Inferior parietal cortex (tissue), 1 donor: ENCODE measurements around the gene RALGPS1.
"Not testable (repeated sequence)": the region's sequence is repeated elsewhere in the genome, so short reads cannot be mapped to it uniquely, and the experiment has no call there.

Source experiments
- DNase-seq: peaks from one replicate; pipeline ENCODE4 v3.0.0-alpha.2; 2016; ENCODE audit errors: extremely low spot score

Gene RALGPS1

GRCh38 chr9:127155314-127155960 lies 240.9 kb downstream of the RALGPS1 start:
- no peak for DNase-seq

- DNase-seq: no peak
These were observed 244.3 kb downstream of the RALGPS1 start for GRCh38 chr9:127158786-127159324.

- DNase-seq: peak; percentile 48
These were observed 244.8 kb downstream of the RALGPS1 start for GRCh38 chr9:127159325-127159801.

- no peak for DNase-seq
These were observed 245.5 kb downstream of the RALGPS1 start for GRCh38 chr9:127159949-127160610.

- DNase-seq: no peak
These were observed 246.6 kb downstream of the RALGPS1 start for GRCh38 chr9:127161081-127161624.

- DNase-seq: no peak
These were observed 247.7 kb downstream of the RALGPS1 start for GRCh38 chr9:127162046-127162863.

- DNase-seq: peak; percentile 49
These were observed 248.3 kb downstream of the RALGPS1 start for GRCh38 chr9:127162864-127163365.

GRCh38 chr9:127163409-127163808 lies 248.8 kb downstream of the RALGPS1 start:
- no peak for DNase-seq

GRCh38 chr9:127165116-127165515 lies 250.5 kb downstream of the RALGPS1 start:
- DNase-seq: no peak

- no peak for DNase-seq
These were observed 251.5 kb downstream of the RALGPS1 start for GRCh38 chr9:127166111-127166510.

GRCh38 chr9:127166651-127167524 lies 252.3 kb downstream of the RALGPS1 start:
- no peak for DNase-seq

- no peak for DNase-seq
These were observed 253.2 kb downstream of the RALGPS1 start for GRCh38 chr9:127167560-127168326.

GRCh38 chr9:127168756-127169574 lies 254.4 kb downstream of the RALGPS1 start:
- DNase-seq: no peak

- no peak for DNase-seq
These were observed 254.9 kb downstream of the RALGPS1 start for GRCh38 chr9:127169575-127169883.

GRCh38 chr9:127170103-127170502 lies 255.5 kb downstream of the RALGPS1 start:
- no peak for DNase-seq

- DNase-seq: no peak
These were observed 256.1 kb downstream of the RALGPS1 start for GRCh38 chr9:127170652-127171051.

- DNase-seq: not testable (repeated sequence)
These were observed 256.8 kb downstream of the RALGPS1 start for GRCh38 chr9:127171348-127171747.

GRCh38 chr9:127172066-127172707 lies 257.6 kb downstream of the RALGPS1 start:
- DNase-seq: no peak

GRCh38 chr9:127173063-127173462 lies 258.5 kb downstream of the RALGPS1 start:
- no peak for DNase-seq
